NCI-H128 (cell line): ENCODE measurements around the gene ALAS1.

Source experiments
- DNase-seq: peaks from one replicate; lab custom pipeline; 2025; ENCODE audit not compliant: unreplicated experiment; lab: John Stamatoyannopoulos, UW

Gene ALAS1

GRCh38 chr3:52248816-52249547 lies 51.0 kb downstream of the ALAS1 start:
- no peak for DNase-seq

- DNase-seq = no peak
Measured at GRCh38 chr3:52249683-52250082, 51.7 kb downstream of the ALAS1 start.

DNA sequence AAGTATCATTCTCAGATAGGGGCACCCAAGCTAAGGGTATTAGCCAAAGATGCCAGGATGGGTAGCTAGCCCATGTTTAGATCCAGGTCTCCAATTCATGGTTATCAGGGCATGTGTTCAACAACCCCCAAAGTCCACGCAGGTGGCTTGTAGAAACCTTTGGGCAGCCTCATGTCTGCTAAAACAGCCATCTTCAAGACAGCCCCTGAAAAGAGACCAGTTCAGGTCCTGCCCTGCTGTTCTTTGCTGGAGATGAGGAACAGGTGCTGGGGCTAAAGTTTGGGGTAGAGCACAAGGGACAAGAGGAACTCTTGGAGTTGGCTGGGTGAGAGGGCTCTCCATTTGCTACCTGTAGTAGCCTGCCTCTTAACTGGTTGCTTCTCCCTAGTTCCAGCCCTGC lies 52.2 kb downstream of the ALAS1 start:
- DNase-seq = no peak

GRCh38 chr3:52253314-52254304 lies 55.6 kb downstream of the ALAS1 start:
- no peak for DNase-seq

- no peak for DNase-seq
Measured at GRCh38 chr3:52254608-52255007, 56.6 kb downstream of the ALAS1 start.

GRCh38 chr3:52256159-52256558 lies 58.2 kb downstream of the ALAS1 start:
- no peak for DNase-seq

DNA sequence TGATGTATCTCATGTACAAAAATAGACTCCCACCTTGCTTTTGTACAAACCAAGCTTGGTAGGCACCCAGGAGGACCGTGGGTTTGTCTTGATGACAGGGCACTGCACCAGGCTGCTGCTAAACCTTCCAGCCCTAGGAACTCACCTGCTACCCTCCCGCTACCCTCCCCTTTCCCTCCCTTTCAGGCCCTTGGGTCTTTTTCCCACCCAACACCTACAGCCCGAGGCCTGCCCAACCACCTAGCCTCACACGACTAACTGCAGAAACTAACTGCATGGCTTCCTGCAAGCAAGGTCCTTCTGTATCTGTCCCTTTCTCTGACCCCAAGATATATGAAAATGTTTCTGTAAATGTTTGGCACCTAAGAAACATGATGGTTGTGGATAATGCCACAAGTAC lies 58.7 kb downstream of the ALAS1 start:
- DNase-seq = no peak

- DNase-seq = no peak
Measured at GRCh38 chr3:52257911-52258310, 60.0 kb downstream of the ALAS1 start.

GRCh38 chr3:52259035-52259434 lies 61.1 kb downstream of the ALAS1 start:
- DNase-seq = no peak

DNA sequence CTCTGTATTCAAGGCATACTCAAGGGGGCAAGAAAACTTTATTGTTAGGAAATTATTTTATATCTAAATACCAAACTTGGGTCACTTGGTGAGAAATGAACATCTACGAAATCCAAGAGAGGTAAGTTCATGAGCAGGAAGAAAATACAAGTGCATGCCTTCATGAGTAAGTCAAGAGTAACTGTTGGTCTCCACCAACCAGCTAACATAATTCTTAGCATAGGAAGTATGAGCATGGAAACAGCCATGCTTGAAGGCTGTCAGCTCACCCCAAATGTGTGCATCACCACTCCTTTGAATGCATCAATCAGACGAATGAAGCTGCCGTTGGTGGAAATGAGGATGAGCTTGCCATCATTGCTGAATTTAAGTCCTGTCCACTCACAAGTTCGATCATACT lies 61.5 kb downstream of the ALAS1 start:
- no peak for DNase-seq

DNA sequence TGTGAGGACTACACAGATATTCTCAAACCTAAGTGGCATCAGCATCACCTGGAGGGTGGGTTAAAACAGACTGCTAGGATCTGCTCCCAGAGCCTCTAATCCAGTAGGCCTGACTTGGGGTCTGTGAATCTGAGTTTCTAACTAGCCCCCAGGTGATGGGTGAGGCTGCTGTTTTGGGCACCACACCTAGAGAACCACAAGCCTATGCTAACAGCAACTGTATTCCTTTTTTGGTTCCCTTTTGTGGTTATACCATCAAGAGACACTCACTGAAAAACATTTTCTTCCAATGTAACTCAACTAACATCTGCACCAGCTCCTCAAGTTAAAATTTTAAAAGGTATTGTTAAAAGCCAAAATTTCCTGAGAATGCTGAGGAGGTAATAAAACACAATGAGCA lies 64.5 kb downstream of the ALAS1 start:
- no peak for DNase-seq
